Measurements from ENCODE around the gene SLC2A6.

SLC2A6 gene

DNA sequence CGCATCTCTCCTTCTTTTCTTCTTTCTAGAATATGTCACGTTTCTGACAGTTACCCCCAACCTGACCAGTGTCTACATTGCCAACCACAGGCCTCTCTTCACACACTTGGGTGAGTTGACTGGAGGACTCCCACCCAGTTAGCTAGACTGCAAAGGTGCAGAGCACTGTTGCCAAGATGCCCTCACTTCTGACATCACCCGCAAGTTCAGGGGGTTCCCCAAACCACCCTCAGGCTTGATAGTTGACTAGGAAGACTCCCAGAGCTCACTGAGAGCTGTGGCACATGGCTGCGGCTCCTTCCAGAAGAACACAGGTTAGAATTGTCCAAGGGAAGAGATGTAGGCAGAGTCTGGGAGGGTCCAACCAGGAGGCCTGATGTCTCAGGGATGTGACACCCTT, 39.6 kb downstream of the SLC2A6 start:
- DNase-seq (ENCODE audit: low read depth in 1 of 2, low spot score in 1 of 2), result no peak
- no peak overlapping the region for H3K4me3 ChIP-seq (replicated peaks; ENCODE audit: insufficient read depth, low read length)
- no peak for TF ChIP-seq GABPA (IDR thresholded peaks at IDR 0.05; ENCODE audit: low read depth)
- no peak for TF ChIP-seq SPI1 (IDR thresholded peaks at IDR 0.05; ENCODE audit: borderline replicate concordance, low read depth)
- no peak for TF ChIP-seq POLR2AphosphoS5 (IDR thresholded peaks at IDR 0.05; ENCODE audit: low read depth)
- TF ChIP-seq, protein P1, sequence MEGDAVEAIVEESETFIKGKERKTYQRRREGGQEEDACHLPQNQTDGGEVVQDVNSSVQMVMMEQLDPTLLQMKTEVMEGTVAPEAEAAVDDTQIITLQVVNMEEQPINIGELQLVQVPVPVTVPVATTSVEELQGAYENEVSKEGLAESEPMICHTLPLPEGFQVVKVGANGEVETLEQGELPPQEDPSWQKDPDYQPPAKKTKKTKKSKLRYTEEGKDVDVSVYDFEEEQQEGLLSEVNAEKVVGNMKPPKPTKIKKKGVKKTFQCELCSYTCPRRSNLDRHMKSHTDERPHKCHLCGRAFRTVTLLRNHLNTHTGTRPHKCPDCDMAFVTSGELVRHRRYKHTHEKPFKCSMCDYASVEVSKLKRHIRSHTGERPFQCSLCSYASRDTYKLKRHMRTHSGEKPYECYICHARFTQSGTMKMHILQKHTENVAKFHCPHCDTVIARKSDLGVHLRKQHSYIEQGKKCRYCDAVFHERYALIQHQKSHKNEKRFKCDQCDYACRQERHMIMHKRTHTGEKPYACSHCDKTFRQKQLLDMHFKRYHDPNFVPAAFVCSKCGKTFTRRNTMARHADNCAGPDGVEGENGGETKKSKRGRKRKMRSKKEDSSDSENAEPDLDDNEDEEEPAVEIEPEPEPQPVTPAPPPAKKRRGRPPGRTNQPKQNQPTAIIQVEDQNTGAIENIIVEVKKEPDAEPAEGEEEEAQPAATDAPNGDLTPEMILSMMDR (IDR thresholded peaks at IDR 0.05; ENCODE audit: insufficient read depth, low read length), result no peak
- TF ChIP-seq, protein P2, sequence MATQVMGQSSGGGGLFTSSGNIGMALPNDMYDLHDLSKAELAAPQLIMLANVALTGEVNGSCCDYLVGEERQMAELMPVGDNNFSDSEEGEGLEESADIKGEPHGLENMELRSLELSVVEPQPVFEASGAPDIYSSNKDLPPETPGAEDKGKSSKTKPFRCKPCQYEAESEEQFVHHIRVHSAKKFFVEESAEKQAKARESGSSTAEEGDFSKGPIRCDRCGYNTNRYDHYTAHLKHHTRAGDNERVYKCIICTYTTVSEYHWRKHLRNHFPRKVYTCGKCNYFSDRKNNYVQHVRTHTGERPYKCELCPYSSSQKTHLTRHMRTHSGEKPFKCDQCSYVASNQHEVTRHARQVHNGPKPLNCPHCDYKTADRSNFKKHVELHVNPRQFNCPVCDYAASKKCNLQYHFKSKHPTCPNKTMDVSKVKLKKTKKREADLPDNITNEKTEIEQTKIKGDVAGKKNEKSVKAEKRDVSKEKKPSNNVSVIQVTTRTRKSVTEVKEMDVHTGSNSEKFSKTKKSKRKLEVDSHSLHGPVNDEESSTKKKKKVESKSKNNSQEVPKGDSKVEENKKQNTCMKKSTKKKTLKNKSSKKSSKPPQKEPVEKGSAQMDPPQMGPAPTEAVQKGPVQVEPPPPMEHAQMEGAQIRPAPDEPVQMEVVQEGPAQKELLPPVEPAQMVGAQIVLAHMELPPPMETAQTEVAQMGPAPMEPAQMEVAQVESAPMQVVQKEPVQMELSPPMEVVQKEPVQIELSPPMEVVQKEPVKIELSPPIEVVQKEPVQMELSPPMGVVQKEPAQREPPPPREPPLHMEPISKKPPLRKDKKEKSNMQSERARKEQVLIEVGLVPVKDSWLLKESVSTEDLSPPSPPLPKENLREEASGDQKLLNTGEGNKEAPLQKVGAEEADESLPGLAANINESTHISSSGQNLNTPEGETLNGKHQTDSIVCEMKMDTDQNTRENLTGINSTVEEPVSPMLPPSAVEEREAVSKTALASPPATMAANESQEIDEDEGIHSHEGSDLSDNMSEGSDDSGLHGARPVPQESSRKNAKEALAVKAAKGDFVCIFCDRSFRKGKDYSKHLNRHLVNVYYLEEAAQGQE (IDR thresholded peaks at IDR 0.05; ENCODE audit: insufficient replicate concordance, low read depth), result no peak
- no peaks in the 10 kb centered on the region for H3K27me3 ChIP-seq (ENCODE audit: insufficient read depth, poor library complexity, severe bottlenecking)
- H3K27ac ChIP-seq (replicated peaks), result no peak overlapping the region

DNA sequence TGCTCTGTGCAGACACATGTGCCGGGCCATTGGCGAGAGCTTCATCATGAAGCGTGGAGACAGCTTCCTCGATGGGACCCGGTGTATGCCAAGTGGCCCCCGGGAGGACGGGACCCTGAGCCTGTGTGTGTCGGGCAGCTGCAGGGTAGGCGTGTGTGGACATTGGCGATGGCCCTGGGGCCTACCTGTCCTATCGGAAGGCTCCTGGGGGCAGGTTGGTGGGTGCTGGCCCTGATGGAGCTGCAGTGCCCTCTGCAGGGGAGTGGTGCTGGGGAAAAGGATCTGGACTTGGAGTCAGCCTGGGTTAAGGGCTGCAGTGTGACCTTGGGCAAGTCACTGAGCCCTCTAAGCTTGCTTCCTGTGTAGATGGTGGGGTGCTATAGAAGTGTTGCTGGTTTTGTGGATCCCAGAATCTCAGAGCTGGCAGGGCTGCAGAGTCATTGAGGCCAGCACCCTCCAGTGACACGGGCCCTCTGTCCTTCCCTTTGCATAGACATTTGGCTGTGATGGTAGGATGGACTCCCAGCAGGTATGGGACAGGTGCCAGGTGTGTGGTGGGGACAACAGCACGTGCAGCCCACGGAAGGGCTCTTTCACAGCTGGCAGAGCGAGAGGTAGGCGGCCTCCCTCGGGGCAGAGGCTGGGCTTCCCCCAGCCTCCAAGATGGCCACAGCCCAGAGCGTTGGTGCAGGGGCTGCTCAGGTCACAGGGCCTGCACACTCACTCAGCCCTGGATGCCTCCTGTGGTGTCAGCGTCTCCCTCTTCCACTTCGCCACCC, 41.0 kb downstream of the SLC2A6 start:
- DNase-seq (ENCODE audit: low read depth in 1 of 2, low spot score in 1 of 2), result no peak
- Histone ChIP-seq H3K4me3 (replicated peaks; ENCODE audit: insufficient read depth, low read length) (no peak overlapping the region), H3K27ac (replicated peaks) (no peak overlapping the region), H3K27me3 (ENCODE audit: insufficient read depth, poor library complexity, severe bottlenecking) (no peaks in the 10 kb centered on the region)
- TF ChIP-seq POLR2AphosphoS5 (IDR thresholded peaks at IDR 0.05; ENCODE audit: low read depth), result no peak
- no peak for TF ChIP-seq SPI1 (IDR thresholded peaks at IDR 0.05; ENCODE audit: borderline replicate concordance, low read depth)
- no peak for TF ChIP-seq GABPA (IDR thresholded peaks at IDR 0.05; ENCODE audit: low read depth)
- TF ChIP-seq, protein P1 (IDR thresholded peaks at IDR 0.05; ENCODE audit: insufficient read depth, low read length), result no peak
- TF ChIP-seq, protein P2 (IDR thresholded peaks at IDR 0.05; ENCODE audit: insufficient replicate concordance, low read depth), result no peak

DNA sequence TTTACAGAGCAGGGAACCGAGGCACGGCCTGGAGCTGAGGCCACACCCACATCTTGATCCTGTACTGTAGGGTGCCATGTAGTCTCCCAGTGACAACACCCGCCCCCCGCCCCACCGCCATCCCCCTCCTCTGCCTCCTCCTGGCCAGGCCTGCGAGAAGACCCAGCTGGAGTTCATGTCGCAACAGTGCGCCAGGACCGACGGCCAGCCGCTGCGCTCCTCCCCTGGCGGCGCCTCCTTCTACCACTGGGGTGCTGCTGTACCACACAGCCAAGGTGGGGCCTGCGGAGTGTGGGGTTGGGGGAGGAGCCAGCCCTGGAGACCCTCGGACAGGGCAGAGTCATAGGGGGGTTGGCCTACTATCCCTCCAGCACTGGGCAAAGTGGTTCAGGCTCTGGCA, 42.2 kb downstream of the SLC2A6 start:
- no peak overlapping the region for H3K27ac ChIP-seq (replicated peaks)
- no peak for DNase-seq (ENCODE audit: low read depth in 1 of 2, low spot score in 1 of 2)
- H3K27me3 ChIP-seq (ENCODE audit: insufficient read depth, poor library complexity, severe bottlenecking), result no peaks in the 10 kb centered on the region
- TF ChIP-seq GABPA (IDR thresholded peaks at IDR 0.05; ENCODE audit: low read depth), result no peak
- no peak for TF ChIP-seq SPI1 (IDR thresholded peaks at IDR 0.05; ENCODE audit: borderline replicate concordance, low read depth)
- no peak for TF ChIP-seq POLR2AphosphoS5 (IDR thresholded peaks at IDR 0.05; ENCODE audit: low read depth)
- TF ChIP-seq, protein P1 (IDR thresholded peaks at IDR 0.05; ENCODE audit: insufficient read depth, low read length), result no peak
- H3K4me3 ChIP-seq (replicated peaks; ENCODE audit: insufficient read depth, low read length), result no peak overlapping the region

Measured in HL-60 (cell line).